GM21528 (cell line): ENCODE data around the gene SIPA1L3.

Source experiments
- ATAC-seq: cut with Tn5 transposase; IDR thresholded peaks from one replicate; pipeline ENCODE4 v1.9.1; 2021; ENCODE audit warnings: mild to moderate bottlenecking, moderate library complexity; ENCODE audit not compliant: unreplicated experiment, low FRiP score

SIPA1L3 gene

DNA sequence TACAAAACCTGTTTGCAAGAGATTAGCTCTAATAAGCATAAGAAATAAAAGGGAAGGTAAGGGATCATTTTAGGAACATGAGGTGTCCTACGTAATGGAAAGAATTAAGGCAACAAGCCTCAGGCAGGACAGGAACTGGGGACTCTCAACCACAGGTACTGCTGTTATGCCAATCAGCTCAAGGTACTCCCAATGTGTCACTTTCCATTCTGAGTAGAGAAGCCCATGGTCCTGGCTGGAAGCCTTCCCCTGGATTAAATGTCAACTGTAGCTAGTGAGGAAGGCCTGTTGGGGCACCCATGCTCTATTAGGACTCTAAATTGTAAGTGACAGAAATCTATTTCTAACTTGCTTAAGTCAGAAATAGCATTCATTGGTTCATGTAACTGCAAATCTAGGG, 182.4 kb downstream of the SIPA1L3 start:
- ATAC-seq, result no peak

DNA sequence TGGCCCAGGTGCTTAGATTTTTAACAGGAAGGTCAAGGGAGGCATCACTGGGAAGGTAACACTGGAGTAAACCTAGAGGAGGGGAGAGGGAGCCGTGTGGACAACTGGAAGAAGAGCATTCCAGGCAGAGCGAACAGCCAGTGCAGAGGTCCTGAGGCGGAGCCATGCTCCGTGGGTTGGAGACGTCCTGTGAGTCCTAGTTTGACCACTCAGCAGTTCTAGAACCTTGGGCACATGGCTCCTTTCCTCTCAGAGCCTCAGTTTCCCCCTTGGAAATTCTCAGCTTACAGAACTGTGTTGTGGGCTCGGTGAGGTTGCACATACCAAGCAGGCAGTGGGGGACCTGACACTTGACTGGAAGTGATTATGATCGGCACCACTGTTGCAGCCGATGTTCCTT, 186.1 kb downstream of the SIPA1L3 start:
- no peak for ATAC-seq

DNA sequence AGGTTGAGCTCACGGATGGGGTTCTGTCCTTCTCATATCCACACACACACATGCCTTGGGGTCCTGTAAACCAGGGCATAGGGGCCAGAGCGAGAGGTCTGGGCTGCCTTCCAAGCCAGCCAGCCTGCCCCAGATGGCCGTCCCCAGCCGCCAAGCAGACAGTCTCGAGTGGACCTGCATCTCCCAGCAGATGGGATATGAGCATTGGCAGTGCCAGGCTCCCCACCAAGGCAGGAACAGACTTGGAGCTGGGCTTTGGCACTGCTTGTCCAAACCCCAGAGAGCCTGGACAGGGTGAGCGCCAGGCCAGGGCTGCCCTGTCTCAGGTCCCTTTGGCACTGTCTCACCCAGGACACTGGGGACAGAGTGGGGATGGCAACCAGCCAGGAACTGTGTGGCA, 186.6 kb downstream of the SIPA1L3 start:
- no peak for ATAC-seq

DNA sequence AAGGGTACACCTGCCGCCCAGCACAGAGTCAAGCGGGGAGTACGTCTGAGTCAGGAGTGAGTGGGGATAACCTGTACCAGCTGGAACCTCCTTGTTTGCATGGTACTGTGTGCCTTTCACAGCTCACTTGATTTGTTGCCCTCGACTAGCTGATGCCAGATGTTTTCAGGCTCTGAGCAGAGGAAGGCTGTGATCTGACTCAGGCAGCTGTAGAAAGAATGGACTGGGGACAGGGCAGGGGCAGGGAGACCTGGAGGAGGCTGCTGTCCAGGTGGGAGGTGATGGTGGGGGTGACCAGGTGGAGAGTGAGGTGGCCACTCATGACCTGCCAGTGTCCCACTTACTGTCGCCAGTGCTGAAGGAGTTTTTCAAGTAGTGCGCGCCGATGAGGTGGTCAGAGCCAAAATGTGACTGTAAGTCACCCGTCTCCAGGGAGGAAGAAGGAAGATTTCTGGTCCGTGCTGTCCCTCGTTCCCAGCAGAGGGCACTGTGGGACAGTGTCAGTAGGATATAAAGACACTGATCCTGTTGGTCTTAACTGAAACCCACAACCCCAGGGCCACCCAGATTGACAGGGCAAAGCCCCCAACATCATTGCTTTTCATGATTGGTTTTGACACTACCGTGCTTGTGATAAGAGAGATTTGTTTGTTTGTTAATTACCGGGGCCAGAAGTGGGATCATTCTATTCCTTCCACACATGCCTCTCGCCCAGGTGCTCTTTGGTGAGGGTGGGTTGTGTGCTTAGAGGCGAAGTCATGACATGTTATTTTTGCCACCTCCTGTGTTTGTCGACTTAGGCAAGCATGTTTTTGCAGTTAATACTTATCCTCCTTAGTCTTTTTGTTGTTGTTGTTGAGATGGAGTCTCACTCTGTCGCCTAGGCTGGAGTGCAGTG, 188.7 kb downstream of the SIPA1L3 start:
- no peak for ATAC-seq

DNA sequence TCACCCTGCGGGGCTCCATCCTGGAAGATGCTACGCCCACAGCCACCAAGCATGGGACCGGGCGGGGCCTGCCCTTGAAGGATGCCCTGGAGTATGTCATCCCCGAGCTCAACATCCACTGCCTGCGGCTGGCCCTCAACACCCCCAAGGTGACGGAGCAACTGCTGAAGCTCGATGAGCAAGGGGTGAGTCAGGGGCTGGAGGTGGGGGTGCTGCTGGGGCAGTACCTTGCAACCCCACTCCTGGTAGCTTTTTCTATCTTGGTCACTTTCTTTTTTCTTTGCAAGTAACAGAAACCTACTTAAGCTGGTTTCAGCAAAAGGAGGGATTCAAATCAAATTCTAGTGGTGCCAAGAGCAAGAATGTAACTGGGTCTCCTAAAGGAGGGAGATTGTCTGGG, 193.0 kb downstream of the SIPA1L3 start:
- no peak for ATAC-seq

DNA sequence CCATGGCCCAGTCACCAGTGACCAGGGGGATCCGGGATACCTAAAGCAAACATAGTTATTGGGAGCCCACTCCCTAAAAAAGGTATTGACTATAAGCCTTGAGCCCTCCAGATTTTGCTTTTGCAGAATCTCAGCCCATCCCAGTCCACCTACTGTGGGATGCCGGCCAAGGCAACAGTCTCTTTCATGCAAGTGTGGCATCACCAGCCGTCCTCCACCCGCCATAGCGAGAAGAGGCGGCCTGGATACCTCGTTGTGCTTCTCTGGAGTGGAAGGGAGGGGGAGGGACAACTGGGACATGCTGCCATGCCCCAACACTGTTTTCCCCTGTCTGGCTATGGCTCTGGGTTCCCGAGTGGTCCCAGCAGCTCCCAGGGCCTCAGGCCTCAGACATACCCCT, 193.6 kb downstream of the SIPA1L3 start:
- ATAC-seq, result no peak

DNA sequence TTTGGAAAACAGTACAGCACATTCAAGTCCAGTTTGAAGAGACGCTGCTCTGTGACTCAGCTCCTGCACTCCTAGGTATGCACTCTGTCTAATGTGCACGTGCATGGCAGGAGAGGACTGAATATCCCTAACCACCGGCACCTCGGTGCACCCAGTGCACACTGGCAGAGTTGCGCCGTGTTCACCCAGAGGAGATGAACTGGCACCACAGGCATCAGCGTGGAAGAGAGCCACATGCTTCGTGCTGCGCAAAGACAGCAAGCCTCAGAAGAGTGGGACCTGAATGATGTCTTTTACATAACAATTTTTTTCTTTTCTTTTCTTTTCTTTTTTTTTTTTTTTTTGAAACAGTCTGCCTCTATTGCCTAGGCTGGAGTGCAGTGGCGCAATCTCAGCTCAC, 194.7 kb downstream of the SIPA1L3 start:
- no peak for ATAC-seq

DNA sequence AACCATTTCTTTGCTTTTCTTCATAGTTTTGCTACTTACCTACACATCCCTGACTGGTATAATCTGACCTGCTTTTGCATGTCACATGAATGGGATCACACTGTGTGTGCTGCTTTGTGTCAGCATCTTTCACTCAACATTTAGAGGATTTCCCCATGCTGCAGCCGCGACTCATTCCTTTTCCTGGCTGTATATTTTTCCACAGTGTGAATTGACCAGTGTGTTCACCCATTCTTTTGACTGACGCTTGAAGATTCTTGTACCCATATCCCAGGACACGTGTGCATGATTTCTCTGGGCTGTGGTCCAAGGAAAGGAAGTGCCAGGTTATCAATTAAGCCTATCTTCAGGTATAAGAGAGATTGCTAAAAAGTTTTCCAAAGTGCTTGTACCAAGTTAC, 198.6 kb downstream of the SIPA1L3 start:
- ATAC-seq, result no peak

DNA sequence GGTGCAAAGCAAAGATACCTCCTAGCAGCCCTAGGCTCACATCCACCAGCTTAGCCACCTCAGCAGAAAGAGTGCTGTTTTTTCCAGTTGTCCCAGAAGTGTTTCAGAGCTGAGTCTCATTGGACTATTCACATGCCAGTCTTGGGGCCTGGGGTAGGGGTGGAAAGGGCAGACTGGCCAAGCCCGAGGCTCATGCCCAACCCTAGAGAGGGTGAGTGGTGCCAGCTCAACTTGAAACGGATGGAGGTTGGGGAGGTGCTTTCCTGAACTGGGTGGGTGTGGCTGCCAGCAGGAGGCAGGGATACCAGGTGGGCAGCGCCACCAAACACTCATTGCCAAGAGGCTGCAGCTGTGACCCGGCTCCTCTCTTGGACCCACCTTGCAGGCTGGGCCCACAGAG, 200.1 kb downstream of the SIPA1L3 start:
- ATAC-seq, result no peak

DNA sequence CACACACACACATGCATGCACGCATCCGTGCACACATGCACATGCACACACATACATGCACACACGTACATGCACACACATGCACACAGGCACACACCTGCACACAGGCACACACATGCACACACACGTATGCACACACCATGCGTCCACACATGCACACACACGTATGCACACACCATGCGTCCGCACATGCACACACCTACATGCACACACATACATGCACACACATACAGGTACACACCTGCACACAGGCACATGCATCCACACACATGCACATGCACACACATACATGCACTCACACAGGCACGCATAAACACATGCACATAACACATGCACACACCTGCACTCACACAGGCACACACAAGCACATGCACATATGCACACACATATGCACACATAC, 204.9 kb downstream of the SIPA1L3 start:
- ATAC-seq, result no peak

DNA sequence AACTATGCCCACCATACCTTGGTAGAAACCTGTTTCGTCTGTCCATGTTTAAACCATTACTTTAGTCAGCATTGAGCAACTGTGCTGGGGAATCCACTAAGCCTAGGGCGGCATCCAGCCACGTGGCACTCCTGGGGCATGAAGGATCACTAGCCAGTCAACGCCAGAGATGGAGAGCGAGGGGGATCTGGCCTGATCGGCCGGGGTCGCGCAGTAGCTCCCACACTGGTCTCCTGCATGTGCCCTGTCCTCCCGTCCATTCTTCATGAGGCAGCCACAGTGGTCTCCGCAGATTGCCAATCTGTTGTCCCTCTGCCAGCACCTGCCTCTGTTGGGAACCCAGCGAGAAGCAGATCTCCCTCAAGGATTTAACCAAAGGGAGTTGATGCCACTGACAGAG, 207.6 kb downstream of the SIPA1L3 start:
- no peak for ATAC-seq

DNA sequence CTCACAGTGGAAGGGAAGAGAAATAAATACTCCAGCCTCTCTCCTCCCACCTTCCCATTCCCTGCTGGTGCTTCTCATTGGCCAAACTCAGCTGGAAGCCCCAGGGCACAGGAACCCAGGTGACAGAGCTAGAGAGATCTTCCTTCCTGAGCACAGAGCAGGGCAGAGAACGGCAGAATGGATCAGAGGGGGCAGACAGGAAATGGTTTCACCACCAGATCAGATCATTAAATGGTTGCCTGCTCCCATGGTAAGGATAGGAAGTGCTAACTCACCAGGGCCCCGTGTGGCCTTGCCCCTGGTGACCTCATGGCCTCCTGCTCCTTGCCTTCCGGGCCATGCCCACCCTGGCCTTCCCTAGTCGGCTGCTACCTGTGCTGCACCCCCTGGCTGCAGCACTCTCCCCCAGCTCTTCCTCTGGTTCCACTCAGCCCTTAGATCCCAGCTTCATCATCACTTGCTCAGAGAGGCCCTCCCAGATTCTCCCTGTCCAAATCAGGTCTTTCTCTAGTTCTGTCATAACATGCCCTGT, 208.3 kb downstream of the SIPA1L3 start:
- no peak for ATAC-seq

DNA sequence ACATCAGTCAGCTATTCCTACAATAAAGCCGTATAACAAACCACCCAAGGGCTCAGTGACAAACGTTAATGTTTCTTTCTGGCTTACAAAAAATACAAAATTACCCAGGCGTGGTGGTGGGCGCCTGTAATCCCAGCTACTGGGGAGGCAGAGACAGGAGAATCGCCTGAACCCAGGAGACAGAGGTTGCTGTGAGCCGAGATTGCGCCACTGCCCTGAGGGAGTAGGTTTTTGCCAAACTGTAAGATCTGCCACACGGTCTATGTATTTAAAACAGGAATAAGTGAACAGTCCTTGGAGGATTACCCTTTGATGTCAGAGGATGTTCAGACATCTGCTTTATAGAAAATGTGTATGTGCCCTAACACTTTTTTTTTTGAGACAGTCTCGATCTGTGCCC, 211.2 kb downstream of the SIPA1L3 start:
- ATAC-seq, result no peak

DNA sequence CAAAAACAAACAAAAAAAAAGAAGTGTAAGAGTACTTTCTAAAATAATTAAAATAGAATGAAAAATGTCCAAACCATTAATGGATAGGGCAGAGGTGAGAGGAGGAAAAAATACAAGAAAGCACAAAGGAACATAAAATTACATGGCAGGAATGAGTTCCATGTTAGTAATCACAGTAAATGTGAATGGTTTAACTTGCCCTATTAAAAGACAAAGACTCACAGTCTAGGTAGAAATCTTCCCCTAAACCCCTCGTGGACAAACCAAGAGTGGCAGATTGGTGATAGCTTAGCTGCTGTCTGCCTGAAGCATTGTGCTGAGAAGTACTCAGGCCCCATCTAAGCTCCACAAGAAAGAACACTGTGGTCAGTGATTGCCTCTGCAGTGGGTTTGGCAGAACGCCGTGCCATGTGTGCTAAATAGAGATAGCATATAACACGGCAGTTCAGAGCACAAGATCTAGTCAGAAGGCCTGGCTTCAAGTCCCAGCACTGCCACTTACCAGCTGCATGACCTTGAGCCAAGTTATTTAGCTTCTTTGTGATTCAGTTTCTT, 213.5 kb downstream of the SIPA1L3 start:
- no peak for ATAC-seq

DNA sequence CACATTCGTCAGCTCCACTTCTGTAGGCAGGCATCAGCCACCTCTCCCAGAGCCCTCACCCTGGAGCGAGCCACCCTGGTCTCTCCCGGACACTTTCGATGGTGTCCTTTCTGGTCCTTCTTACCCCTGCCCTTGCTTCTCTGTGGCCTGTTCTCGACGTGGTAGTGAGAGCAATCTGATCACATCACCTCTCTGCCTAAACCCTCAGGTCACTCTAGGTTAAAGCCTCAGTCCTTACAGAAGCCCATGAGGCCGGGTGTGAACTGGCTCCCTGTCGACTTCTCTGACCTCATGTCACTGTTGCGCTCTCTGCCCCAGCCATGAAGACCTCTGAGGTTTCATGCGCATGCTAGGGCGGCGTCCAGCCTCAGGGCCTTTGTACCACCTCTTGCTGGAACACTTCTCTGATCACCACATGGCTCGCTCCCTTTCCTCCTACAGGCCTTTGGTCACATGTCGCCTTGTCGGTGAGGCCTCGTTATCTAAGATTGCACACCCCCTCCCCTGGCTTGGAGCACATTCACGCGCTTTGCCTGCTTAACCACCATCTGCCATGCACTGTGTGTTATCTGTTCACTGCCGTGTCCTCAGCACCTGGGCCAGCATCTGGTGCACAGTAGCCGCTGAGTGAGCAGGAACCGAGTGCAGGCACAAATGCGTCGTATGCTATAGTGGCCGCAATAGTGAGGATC, 215.5 kb downstream of the SIPA1L3 start:
- ATAC-seq, result no peak

DNA sequence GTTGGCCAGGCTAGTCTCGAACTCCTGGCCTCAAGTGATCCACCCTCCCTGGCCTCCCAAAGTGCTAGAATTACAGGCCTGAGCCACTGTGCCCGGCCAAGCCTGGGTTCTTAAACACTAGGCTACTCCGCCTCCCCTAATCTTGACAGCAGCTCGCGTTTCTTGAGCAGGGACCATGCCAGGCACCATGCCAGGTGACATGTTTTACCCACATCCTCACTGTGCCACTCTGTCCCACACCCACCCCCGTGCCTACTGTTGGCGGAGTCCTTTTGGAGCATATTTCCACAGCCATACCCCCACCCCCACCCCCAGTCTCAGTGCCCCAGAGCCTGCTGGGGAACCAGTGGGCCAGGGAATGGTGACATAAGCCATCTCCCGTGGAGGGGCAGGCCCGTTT, 218.2 kb downstream of the SIPA1L3 start:
- no peak for ATAC-seq

DNA sequence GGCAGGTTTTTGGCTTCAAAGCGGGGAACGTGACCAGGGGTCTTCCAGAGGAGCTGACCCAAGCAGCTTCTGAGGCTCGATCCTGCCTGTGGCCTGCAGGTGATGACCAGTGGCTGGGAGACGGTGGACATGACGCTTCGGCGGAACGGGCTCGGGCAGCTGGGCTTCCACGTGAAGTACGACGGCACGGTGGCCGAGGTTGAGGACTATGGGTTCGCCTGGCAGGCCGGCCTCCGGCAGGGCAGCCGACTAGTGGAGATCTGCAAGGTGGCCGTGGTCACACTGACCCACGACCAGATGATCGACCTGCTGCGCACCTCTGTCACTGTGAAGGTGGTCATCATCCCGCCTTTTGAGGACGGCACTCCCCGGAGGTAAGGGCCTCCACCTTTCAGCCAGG, 223.4 kb downstream of the SIPA1L3 start:
- ATAC-seq, result no peak

DNA sequence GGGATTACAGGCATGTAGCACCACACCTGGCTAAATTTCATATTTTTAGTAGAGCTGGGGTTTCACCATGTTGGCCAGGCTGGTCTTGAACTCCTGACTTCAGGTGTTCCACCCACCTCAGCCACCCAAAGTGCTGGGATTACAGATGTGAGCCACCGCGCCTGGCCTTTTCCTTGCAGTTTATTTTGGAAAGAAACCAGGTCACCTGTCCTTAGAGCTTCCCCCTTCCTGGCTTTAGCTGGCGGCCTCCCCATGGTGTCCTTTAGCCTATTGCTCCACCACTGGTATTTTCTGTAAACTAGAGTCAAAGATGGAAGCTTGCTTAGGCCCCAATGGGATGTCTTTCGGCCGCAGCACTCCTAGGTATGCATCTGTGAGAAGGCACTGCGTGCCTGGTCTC, 225.8 kb downstream of the SIPA1L3 start:
- ATAC-seq, result no peak

DNA sequence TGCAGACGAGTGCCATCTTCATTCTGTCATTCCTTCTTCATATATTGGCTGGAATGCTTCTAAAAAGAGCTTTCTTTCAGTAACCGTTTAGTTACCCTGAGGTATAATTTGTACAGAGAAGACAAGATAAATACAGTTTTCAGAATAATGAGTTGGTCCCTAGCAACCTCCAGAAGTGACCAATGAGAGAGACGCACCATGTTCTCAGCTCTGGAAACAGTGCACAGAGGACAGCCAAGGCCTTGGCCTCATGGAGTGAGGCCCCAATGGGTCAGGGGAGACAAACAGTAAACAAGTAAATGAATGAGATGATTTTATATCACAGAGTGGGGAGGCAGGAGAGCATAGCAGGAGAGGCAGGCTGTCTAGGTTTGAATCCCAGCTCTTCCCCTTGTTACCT, 226.3 kb downstream of the SIPA1L3 start:
- ATAC-seq, result no peak

DNA sequence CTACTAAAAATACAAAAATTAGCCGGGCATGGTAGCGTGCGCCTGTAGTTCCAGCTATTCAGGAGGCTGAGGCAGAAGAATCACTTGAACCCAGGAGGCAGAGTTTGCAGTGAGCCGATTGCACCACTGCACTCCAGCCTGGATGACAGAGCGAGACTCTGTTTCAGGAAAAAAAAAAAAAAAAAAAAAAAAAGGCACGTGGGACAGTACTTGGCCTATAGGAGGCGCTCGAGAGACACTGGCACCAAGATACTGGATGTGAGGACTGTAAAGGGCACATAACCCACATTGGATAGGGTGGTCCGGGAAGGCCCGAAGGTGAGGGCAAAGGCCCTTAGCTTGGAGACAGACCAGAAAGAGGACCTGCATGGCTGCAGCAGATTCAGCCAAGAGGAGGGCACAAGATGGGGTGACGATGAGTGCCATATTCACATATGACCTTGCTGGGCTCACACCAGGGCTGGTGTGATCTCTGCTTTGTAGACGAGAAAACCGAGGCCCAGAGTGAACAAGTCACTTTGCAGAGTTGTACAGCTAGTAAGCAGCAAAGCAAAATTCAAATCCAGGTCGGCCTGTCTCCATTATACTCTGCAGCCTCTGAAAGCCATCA, 227.6 kb downstream of the SIPA1L3 start:
- ATAC-seq, result no peak
